ENCODE measurements around the gene COG8.

DNA sequence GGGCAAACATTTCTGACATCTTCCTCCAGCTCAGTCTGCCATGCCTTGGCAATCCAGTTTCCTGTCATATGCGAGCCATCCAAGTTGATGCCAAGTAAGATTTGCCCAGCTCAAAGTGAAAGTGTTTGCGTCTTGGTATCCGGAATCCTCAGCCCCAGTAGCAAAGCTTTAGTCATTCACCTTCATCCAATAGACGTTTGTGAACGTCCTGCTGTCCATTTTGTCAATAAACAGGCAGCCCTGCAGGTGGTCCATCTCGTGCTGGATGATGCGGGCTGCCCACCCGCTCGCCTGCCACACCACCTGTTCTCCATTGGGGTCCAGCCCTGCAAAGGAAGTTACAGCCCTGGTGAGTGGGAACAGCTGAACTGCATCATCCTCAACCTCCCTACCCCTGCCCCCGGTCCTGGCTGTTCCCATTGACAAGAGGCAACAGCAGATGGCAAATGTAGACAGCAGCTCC is 10.5 kb downstream of the COG8 start:
- TF ChIP-seq, protein P1, sequence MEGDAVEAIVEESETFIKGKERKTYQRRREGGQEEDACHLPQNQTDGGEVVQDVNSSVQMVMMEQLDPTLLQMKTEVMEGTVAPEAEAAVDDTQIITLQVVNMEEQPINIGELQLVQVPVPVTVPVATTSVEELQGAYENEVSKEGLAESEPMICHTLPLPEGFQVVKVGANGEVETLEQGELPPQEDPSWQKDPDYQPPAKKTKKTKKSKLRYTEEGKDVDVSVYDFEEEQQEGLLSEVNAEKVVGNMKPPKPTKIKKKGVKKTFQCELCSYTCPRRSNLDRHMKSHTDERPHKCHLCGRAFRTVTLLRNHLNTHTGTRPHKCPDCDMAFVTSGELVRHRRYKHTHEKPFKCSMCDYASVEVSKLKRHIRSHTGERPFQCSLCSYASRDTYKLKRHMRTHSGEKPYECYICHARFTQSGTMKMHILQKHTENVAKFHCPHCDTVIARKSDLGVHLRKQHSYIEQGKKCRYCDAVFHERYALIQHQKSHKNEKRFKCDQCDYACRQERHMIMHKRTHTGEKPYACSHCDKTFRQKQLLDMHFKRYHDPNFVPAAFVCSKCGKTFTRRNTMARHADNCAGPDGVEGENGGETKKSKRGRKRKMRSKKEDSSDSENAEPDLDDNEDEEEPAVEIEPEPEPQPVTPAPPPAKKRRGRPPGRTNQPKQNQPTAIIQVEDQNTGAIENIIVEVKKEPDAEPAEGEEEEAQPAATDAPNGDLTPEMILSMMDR (IDR thresholded peaks at IDR 0.05): no peak
- TF ChIP-seq POLR2A (IDR thresholded peaks at IDR 0.05): no peak
